AG09309 (cell line): ENCODE results near the gene TMEM147.

Experiments
- DNase-seq: peaks from one replicate; pipeline ENCODE4 v3.0.0-alpha.2; 2010; ENCODE audit warnings: low read depth
- H3K4me3 ChIP-seq: 2 replicates; pipeline ENCODE4 v1.5.1; 2011; ENCODE audit warnings: mild to moderate bottlenecking, low read depth, low read length, moderate library complexity; ENCODE audit not compliant: control insufficient read depth
- TF ChIP-seq, protein P1 (sequence below): IDR thresholded peaks from 2 replicates; pipeline ENCODE4 v1.5.1; 2011; ENCODE audit warnings: mild to moderate bottlenecking, low read depth, low read length, inconsistent platforms; ENCODE audit not compliant: insufficient read depth, control insufficient read depth; ENCODE audit errors: missing control alignments

The TMEM147 gene

DNA sequence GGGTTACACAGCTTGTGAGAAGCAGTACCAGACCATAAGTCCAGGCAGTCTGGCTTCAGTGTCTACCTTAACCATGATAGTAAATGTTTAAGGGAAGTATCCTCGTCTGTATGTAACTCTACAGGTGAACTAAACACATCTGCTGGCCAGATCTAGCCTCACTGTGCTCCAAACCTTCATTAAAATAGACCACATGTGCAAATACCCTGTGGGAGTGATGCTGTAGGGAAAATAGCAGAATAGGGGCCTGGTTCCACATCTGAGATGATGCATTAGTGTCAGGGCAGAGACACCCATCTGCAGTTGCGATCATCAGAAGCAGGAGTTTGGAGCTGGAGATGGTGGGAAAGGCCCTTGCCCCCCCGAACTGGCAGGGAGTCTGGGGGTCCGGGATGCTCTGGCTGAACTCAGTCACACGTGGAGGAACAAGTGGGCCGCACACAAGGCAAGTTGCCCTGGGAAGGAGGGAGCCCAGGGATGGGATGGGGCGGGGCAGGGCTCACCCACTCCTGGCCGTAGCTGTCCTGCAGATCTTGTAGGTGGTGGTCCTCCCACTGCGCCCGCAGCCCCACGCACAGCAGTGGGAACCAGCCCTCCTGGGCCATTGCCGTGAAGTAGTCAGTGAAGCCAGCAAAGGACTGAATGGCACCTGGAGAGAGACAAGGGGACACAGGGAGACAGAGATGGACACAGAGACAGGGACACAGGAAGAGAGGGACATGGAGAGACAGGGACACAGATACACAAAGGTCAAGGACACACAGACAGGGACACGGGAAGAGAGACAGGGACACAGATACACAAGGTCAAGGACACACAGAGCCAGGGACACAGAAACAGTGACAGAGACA lies 7.3 kb downstream of the TMEM147 start:
- DNase-seq: no peak
- TF ChIP-seq, protein P1, sequence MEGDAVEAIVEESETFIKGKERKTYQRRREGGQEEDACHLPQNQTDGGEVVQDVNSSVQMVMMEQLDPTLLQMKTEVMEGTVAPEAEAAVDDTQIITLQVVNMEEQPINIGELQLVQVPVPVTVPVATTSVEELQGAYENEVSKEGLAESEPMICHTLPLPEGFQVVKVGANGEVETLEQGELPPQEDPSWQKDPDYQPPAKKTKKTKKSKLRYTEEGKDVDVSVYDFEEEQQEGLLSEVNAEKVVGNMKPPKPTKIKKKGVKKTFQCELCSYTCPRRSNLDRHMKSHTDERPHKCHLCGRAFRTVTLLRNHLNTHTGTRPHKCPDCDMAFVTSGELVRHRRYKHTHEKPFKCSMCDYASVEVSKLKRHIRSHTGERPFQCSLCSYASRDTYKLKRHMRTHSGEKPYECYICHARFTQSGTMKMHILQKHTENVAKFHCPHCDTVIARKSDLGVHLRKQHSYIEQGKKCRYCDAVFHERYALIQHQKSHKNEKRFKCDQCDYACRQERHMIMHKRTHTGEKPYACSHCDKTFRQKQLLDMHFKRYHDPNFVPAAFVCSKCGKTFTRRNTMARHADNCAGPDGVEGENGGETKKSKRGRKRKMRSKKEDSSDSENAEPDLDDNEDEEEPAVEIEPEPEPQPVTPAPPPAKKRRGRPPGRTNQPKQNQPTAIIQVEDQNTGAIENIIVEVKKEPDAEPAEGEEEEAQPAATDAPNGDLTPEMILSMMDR: no peak
- no peak overlapping the region for H3K4me3 ChIP-seq

DNA sequence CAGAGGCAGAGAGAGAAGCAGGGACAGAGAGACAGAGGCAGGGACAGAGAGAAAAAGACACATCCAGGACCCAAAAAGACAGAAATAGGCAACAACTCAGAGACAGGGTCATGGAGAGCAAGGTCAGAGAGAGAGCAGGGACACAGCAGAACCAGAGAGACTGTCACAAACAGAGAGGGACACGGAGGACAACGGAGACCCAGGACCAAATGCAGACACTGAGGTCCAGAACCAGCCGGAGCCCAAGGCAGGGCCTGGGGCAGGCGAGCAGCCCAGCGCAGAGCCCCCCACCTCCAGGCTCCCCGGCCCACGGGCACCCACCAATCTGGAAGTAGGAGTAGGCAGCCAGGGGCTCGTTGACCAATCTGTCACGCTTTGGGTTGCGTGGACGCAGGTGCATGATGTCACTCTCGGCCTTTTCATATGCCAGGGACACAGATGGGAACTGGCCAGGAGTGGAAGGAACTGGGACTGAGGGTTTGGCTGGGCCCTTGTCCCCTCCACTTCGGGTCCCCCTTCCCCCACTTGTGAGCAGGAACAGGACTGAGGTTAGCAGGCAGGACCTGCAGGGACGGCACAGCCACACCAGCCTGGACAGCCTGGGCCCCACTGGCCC lies 8.1 kb downstream of the TMEM147 start:
- TF ChIP-seq, protein P1: no peak
- no peak overlapping the region for H3K4me3 ChIP-seq
- no peak for DNase-seq

DNA sequence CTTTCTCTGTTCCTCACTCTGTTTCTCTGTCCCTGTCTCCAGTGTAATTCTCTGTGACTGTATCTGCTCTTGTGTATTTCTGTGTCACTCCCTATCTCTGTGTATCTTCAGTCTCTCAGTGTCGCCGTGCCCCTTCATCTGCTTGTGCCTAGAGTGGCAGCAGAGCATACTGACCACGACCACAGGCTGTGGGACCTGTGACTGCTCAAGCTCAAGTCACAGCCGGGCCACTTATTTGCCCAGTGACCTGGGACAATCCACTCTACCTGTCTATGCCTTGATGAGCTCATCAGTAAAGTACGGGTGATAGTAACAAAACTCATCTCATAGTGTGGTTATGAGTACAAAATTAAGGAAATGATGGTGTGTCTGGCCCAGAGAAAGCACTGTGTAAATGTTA lies 8.7 kb downstream of the TMEM147 start:
- TF ChIP-seq, protein P1: no peak
- no peak for DNase-seq
- H3K4me3 ChIP-seq: no peak overlapping the region

DNA sequence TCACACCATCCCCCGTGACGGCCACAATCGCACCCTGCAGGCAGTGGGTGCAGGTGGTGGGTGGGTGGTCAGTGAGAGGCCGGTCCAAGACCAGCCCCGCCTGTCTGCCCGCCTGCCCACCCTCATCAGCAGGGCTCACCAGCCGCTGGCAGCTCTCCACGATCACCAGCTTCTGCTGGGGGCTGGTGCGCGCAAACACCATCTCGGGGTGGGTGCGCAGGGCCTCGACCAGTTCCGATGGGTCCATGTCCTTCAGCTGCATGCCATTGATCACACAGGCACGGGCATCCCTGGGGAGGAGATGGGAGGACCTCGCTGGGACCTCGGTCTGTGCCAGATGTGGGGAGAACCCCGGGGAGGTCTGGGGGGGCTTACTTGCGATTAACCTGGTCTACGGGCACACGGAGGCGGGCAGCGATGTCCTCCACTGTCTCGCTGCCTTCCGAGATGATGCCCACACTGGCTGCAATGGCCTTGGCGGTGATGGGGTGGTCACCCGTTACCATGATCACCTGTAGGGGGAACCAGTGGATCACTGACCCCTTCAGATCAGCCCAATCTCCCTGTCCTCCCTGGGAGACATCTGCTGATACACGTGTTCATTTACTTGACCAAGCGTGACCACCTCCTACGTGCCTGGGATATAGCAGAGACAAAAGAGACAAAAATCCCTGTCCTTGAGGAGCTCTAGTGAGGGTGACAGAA lies 10.0 kb downstream of the TMEM147 start:
- TF ChIP-seq, protein P1: peak; percentile 32
- DNase-seq: no peak
- H3K4me3 ChIP-seq: no peak overlapping the region

DNA sequence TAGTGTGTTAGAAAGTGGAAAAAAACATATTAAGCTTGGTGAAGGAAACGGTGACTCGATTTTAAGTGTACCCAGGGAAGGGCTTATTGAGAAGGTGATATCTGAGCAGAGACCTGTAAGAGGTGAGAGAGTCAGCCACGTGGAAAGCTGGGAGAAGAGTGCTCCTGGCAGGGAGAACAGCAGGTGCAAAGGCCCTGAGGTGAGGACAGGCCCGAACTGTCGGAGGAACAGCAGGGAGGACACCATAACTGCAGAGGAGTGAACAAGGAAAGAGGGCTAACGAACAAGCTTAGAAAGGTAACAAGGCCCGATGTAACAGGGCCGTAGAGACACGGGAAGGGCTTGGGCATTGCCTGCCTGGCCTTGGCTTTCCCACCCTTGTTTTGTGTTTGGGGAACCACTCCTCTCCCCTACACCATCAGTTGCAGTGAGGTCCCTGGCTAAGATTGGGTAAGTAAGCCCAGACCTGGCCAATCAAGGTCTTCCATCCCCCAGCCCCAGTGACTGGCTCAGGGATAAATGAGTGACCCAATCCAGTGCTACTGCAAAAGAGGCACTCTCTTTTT lies 10.7 kb downstream of the TMEM147 start:
- H3K4me3 ChIP-seq: no peak overlapping the region
- no peak for DNase-seq
- TF ChIP-seq, protein P1: no peak

DNA sequence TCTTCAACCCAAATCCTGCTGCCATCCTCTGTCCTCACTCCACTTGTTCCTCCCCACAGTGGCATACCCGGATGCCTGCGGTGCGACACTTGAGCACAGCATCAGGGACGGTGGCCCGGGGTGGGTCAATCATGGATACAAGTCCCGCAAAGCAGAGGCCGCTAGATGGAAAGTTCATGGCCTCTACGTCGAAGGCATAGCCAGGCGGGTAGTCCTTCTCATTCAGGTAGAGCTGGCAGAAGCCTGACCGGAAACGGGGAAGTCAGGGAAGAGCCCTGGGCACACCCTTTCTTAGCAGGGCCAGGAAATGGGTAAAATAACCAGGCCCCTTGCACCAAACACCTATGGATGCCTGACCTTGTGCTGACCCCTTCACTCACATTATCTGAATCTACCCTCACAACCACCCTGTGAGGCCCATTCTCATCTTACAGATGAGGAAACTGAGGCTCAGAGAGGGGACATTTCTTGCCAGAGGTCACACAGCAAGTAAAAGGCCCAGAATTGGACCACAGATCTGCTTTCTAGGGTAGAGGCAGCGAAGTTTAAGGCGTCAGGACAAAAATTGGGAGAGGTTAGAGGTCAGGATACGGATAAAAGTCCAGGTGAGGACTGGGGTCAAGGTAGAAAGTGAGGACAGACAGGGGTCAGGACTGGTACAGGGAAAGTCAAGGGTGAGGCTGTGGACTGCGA lies 11.6 kb downstream of the TMEM147 start:
- DNase-seq: no peak
- TF ChIP-seq, protein P1: no peak
- H3K4me3 ChIP-seq: no peak overlapping the region
